ENCODE data around the gene KCNQ1OT1.

KCNQ1OT1 gene

DNA sequence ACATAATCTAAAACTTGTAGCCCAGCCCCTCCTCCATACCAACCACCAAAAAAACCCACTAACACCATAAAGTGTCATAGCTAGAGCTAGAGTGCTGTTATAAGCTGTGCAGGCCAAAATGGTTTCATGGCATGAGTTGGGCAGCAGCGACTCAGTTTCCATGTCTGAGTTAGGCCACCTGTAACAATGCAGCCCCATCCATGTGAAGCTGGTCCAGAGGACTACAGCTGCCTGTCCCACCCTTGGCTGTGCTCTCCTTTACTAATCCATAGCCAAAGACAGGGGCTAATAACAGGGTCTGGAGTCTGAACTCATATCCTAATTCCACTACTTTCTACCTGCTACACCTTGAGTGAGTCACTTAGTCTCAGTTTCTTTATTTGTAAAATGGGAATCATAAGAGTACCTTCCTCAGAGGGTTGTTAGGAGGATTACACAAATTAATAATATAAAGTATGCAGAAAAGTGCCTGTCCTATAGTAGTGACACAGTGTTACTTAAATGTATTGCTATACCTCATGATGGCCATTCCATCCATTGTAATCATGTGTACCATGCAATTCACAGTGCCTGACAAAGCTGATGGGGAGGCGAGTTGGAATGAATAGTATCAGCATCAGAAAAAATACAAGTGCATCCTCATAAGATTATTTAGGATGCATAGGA is 20.6 kb downstream of the KCNQ1OT1 start:
- DNase-seq (ENCODE audit: low read depth) = no peak
- H3K4me3 ChIP-seq (ENCODE audit: control insufficient read depth, low read depth, low read length) = no peak overlapping the region
- TF ChIP-seq, protein P1, sequence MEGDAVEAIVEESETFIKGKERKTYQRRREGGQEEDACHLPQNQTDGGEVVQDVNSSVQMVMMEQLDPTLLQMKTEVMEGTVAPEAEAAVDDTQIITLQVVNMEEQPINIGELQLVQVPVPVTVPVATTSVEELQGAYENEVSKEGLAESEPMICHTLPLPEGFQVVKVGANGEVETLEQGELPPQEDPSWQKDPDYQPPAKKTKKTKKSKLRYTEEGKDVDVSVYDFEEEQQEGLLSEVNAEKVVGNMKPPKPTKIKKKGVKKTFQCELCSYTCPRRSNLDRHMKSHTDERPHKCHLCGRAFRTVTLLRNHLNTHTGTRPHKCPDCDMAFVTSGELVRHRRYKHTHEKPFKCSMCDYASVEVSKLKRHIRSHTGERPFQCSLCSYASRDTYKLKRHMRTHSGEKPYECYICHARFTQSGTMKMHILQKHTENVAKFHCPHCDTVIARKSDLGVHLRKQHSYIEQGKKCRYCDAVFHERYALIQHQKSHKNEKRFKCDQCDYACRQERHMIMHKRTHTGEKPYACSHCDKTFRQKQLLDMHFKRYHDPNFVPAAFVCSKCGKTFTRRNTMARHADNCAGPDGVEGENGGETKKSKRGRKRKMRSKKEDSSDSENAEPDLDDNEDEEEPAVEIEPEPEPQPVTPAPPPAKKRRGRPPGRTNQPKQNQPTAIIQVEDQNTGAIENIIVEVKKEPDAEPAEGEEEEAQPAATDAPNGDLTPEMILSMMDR (IDR thresholded peaks at IDR 0.05; ENCODE audit: control insufficient read depth, insufficient read depth, low read depth, low read length, missing control alignments) = no peak

GRCh38 chr11:2678396-2678795 is 21.4 kb downstream of the KCNQ1OT1 start:
- DNase-seq (ENCODE audit: low read depth) = no peak
- no peak overlapping the region for H3K4me3 ChIP-seq (ENCODE audit: control insufficient read depth, low read depth, low read length)
- TF ChIP-seq, protein P1 (IDR thresholded peaks at IDR 0.05; ENCODE audit: control insufficient read depth, insufficient read depth, low read depth, low read length, missing control alignments) = no peak

DNA sequence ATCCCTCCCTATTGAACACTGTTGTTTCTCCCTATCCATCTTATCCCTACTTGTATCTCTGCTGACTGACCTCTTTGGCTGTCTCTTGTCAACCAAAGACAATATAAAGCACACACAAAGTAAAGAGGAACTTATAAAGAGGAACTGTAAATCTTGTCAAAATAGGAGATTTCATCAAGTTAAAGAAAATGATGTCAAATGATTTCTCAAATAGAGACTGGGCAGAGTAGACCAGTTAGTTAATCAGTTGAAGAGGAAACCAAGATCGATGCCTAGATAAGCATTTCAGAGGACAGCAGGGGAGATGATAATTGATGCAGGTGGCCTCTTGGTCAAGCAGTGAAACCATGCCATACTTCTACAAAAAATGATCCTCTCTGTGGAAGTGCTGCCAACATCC is 22.7 kb downstream of the KCNQ1OT1 start:
- DNase-seq (ENCODE audit: low read depth) = no peak
- H3K4me3 ChIP-seq (ENCODE audit: control insufficient read depth, low read depth, low read length) = no peak overlapping the region
- TF ChIP-seq, protein P1 (IDR thresholded peaks at IDR 0.05; ENCODE audit: control insufficient read depth, insufficient read depth, low read depth, low read length, missing control alignments) = no peak

DNA sequence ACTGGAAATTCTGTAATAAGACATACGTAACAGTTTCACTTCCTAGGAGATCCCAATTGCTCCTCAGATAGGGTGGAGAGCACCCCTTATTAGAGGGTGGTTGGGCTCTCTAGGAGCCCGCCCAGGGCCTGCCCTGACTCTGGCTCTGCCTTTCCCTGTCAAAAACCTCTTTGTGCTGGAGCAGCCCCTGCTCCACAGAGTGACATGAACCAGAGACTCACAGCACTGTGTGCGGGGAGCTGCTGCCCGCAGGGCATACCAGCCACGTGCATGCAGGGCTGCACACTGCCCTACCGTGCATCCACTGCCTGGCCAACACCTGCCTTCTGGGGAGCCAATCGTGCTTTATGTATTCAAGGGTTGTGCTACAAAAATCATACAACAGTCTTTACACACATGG is 24.3 kb downstream of the KCNQ1OT1 start:
- no peak for DNase-seq (ENCODE audit: low read depth)
- H3K4me3 ChIP-seq (ENCODE audit: control insufficient read depth, low read depth, low read length) = no peak overlapping the region

DNA sequence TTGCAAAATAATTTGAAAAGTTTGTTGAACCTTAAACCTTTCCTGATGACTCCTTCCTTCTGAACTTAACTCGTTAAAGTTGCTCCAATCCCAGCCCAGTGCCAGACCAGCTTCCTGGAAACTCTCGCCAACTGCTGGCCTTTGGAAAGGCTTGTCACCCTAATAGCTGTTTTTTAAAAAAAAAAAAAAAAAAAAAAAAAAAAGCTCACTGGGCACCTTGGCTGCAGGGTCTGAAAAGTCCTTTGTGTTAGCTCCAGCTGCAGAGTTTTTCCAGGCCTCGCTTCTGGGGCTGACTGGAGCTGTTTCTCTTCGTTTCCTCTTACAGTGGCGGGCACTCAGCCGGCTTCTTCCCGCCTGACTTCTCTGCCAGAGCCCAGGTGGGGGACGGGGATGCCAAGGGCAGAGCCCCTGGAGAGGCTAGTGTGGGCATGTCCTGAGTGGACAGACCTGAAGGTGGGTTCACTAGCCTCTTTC is 25.1 kb downstream of the KCNQ1OT1 start:
- TF ChIP-seq, protein P1 (IDR thresholded peaks at IDR 0.05; ENCODE audit: control insufficient read depth, insufficient read depth, low read depth, low read length, missing control alignments) = no peak
- H3K4me3 ChIP-seq (ENCODE audit: control insufficient read depth, low read depth, low read length) = no peak overlapping the region
- DNase-seq (ENCODE audit: low read depth) = no peak

More for the DNA sequence above, 24.3 kb downstream of the KCNQ1OT1 start:
- TF ChIP-seq, protein P1 (IDR thresholded peaks at IDR 0.05; ENCODE audit: control insufficient read depth, insufficient read depth, low read depth, low read length, missing control alignments) = no peak

- no peak for DNase-seq (ENCODE audit: low read depth)
- TF ChIP-seq, protein P1 (IDR thresholded peaks at IDR 0.05; ENCODE audit: control insufficient read depth, insufficient read depth, low read depth, low read length, missing control alignments) = no peak
- H3K4me3 ChIP-seq (ENCODE audit: control insufficient read depth, low read depth, low read length) = no peak overlapping the region
These were observed 25.8 kb downstream of the KCNQ1OT1 start for GRCh38 chr11:2673871-2674471.

Data from AG09309 (cell line).